ENCODE measurements around the gene SETD7.
"Not testable (repeated sequence)": the region's sequence is repeated elsewhere in the genome, so short reads cannot be mapped to it uniquely, and the experiment has no call there.

The SETD7 gene

DNA sequence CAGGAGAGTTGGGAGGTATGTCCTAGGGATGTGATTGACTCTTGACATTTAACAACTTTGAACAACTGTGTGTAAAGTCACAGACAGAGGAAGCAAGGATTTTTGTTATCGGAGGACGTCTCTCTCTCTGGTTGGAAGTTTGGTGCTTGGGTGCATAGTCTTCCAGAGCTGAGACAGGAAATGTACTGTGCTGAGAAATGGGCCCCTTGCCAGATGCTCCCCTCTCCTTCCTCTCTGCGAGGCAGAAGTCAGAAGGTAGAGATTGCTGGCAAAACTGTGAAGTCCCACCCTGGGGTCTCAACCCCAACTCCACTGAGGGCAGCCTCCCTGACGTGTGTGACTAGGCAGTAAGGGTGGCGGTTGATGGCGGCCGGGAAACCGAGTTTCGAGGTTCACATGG lies 49.2 kb downstream of the SETD7 start:
- DNase-seq = no peak

DNA sequence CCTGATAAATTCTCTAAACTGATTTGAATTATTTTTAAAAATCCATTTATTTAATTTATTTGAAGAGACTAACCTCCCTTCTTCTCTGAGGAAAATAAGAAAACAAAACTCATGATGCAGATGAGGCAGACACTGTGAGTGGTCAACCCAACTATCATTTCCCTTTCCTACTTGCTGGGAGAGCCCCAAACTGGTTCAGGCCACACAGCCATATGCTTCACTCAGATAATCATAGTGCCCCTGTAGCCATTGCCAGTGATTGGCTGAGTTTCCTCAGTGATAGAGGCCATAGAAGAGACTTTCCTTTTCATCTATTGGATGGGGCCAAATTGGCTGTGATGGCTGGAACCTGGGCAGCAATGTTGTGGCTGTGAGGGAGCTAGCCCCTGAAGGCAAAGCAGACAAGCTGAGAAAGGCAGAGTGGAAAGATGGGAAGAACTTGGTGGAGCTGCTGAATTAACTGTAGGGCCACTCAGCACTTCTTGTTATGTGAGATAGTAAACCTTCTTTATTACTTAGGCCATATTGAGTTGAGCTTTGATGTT lies 52.3 kb downstream of the SETD7 start:
- no peak for DNase-seq

DNA sequence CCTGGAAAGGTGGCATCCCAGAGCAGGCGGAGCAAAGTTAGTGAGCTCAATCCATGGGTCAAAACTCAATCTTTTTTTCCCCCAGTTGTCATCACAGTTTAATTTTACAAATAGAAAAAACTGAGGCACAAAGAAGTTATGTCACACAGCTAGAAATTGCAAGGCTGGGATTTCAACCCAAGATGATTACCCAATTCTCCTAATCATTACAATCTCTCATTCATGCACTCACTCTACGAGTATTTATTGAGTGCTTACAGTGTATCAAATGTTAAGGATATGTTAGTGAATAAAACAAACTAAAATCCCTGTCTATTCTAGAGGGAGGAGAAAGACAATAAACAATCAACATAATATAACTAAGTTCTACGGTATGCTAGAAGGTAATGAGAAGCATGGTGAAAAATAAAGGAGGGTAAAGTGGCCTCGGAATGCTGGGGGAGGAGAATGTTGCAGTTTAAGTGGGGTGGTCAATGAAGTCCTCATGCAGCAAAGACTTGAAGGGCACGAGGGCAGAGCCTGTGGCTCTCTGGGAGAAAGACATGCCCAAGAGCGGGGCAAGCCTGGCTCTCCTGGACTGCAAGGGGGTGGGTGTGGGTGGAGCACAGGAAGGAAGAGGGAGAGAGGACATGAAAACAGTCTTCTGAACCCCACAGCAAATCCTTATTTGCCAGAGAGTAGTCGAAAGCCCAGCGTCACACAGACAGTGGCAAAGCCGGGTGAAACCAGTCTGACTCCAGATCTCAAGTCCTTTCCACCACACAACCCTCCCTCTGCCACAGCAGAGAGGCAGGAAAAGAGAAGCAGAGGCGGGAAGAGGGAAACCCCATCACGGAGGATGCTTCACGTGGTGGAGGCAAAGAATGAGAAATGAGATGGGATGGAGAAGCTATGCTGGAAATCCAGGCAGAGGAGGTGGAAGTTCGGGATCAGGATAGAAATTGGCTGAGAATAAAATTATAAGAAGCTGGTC lies 53.8 kb downstream of the SETD7 start:
- no peak for DNase-seq

DNA sequence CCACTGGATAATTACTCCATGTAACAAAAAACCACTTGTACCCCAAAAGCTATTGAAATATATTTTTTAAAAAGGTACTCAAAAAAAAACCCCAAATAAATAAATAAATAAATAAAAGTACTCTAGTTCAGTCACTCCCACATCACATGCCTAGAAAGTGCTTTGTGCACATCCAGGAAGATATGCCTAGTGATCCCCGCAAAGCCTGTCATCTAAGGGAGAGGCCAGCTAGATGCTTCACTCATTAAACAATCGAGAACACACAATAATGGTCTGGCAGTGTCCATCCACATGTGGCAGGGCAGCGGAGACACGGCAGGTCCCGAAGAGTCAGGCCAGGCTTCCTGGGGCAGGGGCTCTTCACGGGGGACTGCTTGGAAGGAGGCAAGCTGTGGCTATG lies 54.5 kb downstream of the SETD7 start:
- DNase-seq = no peak

DNA sequence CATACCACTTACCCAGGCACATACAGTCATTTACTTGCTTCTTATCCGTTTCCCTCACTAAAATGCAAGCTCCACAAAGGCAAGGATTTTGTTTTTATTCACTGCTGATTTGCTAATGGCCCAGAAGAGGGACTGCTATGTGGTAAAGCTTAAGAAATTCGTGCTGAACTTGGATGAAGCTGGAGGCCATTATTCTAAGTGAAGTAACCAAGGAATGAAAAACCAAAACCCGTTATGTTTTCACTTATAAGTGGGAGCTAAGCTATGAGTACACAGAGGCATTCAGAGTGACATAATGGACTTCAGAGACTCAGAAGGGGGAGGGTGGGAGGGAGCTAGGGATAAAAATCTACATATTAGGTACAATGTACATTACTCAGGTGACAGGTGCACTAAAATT lies 54.9 kb downstream of the SETD7 start:
- no peak for DNase-seq

DNA sequence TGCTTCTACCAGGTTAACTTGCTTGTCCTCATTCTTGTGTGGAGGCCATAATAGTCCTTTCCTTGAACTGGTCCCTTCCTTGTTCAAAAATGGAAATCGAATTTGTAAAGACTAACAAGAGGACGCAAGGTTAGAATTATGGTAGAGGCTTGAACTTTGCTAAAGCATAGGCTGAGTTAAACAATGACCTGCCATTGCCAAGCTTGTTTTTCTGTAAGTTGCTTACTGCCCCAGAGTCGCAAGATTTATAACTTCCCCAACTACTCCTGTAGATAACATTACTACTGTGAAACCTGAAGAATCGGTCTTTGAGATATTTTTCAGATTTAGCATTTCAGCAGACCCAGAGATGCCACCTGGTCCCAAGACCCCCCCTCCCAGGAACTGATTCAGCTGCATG lies 56.8 kb downstream of the SETD7 start:
- no peak for DNase-seq

DNA sequence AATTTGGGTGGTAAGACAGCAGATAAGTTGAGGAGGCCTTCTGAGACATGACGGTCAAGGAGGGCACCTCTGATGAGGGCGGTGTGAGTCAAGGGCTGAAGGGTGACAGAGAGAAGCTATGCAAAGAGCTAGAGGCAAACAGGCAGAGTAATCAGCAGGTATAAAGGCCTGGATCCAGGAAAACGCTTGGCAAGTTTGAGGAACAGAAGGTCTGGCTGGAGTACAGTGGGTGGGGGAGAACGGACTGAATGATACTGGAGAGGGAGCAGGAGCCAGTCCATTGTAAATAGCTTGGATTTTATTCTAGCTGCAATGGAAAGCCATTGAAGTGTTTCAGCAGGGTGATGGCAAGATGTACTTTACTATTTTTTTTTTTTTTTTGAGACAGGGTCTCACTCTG lies 62.8 kb downstream of the SETD7 start:
- DNase-seq = no peak

DNA sequence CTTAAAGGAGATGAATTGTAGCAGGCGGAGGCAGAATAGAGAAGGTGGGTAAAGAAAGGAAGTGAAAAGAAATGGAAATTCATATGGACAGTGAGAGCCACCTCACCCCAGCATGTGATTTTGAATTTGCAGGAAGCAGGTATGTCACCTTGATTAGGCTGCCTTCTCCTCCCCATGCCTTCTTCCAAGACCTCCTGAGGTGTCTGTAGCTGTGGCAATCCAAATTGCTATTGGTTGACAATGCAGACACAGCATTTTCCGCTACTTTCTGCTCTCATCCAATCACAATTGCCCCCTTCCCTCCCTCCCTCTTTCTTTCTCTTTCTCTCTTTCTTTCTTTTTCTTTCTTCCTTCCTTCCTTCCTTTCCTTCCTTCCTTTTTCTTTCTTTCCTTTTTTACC lies 63.6 kb downstream of the SETD7 start:
- DNase-seq = no peak

DNA sequence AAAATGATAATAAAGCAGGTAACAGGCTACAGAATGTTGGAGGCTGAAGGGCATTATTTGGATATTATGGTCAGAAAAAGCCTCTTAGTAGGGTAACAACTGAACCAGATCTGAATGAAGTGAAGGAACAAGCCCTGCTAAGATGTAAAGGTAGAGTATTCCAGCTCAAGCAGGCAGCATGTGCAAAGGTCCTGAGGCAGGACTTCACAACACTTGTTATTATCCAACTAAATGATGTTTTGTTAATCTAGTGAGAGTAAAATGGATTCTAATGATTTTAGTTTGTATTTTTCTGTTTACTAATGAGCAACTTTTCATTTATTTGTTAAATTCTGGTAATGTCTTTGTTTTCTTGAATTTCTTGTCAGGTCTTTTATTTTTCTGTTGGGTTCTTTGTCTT lies 66.4 kb downstream of the SETD7 start:
- no peak for DNase-seq

DNA sequence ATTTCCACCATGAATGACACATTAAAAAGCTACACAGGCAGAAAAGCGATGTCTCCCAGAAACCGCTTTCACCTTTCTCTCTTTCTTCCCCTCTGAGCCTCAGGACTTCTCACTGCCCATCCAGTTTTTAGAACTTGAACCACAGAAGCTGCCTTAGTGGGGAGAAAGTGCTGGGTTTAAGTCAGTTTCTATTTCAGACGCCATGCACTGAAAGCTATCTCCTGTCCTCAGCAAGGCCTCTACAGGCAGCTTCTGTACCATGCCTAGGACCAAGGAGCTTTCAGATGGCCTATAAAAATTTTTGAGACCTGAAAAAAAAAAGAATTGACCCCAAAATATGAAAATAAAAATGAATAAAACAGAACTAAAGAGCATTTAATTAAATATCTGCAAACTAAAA lies 67.6 kb downstream of the SETD7 start:
- no peak for DNase-seq

DNA sequence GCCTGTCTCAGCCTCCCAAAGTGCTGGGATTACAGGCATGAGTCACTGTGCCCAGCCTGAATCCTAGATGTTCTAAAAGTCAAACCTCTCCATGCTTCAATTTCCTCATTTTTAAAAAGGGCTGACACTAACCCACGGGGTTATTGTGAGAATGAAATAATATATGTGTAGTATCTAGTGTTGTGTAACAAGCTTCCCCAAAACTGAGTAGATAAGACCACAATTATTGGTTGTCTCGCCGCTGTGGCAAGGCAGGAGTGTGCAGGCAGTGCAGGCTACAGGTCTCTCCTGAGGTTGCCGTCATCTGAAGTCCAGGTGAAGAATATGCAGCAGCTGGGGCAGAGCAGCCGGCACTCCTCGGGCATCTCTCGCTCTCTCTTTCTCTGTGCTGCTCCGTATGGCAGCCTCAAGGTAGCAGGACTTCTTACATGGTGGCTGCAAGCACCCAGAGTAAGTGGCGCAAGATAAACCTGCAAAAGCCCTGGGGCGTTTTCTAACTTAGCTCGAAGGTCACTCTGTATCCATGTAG lies 71.2 kb downstream of the SETD7 start:
- no peak for DNase-seq

DNA sequence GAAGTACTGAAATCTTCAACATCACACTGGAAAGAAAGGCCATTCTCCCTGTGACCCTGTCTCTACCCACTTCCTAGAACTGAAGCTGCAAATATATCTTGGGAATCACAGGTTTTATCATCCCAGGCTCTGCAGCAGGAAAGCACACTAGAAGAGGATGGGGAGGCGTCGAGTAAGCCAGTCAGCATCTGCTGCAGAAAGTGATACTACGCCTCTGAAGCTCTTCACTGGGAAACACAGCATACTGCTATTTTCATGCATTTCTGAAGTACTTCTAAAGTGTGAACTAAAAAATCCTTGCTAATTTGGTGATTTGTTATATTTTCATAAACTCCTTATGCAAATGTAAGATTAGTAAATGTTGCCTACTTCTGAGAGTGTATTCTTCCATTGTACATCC lies 73.0 kb downstream of the SETD7 start:
- no peak for DNase-seq

DNA sequence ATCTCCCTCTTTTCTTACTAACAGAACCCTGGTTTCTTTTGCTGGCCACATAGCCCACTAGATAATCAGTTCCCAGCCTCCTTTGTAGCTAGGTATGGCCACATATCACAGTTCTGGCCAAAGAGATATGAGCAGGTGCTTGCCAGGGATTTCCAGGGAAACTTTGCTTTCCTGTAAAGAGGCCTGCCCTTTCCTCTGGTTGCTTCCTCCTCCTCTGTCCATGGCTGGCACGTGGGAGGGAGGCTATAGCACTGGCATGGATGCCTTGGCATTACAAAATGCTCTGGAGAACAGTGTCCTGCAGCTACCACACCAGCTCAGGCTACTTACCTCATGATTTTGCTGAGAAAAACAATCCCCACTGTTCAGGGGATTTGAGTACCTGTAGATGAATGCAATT lies 74.6 kb downstream of the SETD7 start:
- DNase-seq = no peak

DNA sequence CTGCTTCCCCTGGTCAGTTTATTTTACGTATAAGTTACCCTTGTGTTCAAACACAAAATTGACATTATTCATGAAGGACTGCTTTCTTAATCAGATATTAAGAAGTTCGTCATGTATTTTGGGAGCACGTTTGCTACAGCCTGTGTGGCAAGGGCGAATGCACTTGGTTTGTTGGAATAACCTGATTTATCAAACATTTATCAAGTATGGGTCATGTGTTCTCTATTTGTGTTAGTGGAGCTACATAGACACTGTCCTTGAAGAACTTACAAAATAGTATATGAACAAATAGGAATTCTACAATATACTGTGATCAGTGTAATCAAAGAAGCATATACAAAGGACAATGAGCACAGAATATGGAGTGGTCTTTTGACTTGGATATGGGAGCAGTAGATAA lies 79.7 kb downstream of the SETD7 start:
- no peak for DNase-seq

DNA sequence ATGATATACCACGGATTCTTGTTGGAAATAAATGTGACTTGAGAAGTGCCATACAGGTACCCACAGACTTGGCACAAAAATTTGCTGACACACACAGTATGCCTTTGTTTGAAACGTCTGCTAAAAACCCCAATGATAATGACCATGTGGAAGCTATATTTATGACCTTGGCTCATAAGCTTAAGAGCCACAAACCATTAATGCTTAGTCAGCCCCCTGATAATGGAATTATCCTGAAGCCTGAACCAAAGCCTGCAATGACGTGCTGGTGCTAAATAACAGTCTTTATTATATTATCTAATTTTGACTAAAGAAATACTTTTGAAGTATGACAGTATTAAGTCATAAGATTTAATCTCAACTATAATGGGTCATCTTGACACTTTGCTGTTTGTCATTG lies 83.2 kb downstream of the SETD7 start:
- DNase-seq = no peak

DNA sequence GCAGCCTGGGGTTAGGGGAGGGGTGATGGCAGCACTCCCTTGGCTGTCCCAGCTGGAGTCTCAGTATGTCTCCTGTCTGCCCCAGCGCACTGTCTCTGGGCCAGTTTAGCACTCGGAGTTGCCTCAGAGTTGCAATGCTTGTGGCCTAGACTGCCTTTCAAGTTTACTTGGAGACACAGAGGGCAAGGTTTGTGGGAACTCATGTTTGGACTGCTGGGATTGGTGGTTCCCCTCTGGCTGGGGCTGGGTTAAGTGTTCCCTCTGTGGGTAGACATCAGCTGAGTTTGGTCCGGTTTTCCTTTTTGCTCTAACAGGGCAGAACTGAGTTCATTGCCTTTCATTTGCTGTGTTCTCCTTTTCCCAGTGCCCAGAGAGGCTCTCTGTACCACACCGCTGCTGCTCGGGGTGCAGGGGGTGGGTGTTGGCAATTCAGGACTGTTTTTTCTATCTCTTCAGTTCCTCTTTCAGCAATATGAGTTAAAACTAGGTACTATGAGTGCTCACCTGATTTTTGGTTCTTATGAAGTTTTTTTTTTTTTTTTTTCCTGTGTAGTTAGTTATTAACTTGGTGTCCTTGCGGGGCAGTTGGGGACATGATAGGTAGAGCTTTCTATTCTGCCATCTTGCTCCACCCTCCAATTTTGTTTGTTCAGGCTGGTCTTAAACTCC lies 84.9 kb downstream of the SETD7 start:
- no peak for DNase-seq

DNA sequence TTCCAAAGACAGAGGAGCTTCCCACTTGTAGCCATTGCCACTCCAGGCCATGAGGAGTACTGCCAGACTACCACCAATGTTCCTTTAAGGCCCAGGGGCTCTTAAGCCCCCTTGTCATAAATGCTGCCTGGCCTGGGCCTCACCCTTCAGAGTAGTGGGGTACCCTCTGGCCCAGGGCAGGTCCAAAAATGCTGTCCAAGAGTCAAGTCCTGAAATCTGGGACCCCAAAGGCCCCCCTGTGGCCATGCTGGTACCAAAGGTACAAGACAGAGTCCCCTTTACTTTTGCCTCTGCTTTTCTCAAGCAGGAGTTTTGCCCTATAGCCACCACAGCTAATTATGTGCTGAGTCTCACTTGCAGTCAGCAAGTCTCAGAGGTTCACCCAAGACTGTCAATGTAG lies 85.7 kb downstream of the SETD7 start:
- DNase-seq = no peak

DNA sequence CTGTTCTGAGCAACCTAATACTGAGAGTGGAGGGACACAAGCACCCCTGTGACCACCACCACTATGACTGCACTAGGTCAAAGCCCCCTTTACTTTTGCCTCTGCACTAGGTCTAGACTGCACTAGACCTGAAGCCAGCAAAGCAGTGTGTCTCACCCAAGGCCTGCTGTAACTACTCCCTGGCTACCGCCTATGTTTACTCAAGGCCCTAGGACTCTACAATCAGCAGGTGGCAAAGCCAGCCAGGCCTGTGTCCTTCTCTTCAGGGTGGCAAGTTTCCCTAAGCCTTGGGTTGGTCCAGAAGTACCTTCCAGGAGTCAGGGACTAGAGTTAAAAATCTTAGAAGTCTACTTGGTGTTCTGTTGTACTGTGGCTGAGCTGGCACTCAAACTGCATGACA lies 86.2 kb downstream of the SETD7 start:
- no peak for DNase-seq

DNA sequence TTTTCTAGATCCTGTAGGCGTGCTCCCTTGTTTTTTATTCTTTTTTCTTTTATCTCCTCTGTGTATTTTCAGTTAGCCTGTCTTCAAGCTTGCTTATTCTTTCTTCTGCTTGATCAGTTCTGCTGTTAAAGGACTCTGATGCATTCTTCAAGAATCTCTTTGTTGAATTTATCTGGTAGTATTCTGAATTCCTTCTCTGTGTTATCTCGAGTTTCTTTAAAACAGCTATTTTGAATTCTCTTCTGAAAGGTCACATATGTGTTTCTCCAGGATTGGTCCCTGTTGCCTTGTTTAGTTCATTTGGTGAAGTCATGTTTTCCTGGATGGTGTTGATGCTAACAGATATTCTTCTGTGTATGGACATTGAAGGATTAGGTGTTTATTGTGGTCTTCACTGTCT lies 86.8 kb downstream of the SETD7 start:
- DNase-seq = no peak

DNA sequence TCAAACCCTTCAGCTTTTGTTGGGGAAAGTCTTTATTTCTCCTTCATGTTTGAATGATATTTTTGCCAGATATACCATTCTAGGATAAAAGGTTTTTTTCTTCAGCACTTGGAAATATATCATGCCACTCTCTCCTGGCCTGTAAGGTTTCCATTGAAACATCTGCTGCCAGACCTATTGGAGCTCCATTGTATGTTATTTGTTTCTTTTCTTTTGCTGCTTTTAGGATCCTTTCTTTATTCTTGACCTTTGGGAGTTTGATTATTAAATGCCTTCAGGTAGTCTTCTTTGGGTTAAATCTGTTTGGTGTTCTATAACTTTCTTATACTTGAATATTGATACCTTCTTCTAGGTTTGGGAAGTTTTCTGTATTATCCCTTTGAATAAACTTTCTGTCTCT lies 87.3 kb downstream of the SETD7 start:
- DNase-seq = not testable (repeated sequence)

DNA sequence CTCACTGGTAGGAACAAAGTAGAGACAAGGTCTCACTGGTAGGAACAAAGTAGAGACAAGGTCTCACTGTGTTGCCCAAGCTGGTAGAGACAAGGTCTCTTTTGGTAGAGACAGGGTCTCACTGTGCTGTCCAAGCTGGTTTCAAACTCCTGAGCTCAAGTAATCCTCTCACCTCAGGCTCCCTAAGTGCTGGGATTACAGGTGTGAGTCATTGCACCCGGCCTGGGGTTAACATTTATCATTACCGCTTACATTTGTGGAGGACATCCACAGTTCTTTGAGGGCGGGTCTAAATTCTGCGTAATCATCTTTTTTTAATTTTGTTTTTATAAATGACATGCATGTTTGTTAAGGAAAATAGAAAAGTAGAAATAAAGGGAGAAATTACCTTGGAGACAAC lies 90.1 kb downstream of the SETD7 start:
- DNase-seq = no peak

DNA sequence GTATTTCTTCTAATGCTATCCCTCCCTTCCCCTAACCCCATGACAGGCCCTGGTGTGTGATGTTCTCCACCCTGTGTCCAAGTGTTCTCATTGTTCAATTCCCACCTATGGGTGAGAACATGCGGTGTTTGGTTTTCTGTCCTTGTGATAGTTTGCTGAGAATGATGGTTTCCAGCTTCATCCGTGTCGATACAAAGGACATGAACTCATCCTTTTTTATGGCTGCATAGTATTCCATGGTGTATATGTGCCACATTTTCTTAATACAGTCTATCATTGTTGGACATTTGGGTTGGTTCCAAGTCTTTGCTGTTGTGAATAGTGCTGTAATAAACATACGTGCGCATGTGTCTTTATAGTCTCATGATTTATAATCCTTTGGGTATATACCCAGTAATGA lies 91.5 kb downstream of the SETD7 start:
- not testable (repeated sequence) for DNase-seq

DNA sequence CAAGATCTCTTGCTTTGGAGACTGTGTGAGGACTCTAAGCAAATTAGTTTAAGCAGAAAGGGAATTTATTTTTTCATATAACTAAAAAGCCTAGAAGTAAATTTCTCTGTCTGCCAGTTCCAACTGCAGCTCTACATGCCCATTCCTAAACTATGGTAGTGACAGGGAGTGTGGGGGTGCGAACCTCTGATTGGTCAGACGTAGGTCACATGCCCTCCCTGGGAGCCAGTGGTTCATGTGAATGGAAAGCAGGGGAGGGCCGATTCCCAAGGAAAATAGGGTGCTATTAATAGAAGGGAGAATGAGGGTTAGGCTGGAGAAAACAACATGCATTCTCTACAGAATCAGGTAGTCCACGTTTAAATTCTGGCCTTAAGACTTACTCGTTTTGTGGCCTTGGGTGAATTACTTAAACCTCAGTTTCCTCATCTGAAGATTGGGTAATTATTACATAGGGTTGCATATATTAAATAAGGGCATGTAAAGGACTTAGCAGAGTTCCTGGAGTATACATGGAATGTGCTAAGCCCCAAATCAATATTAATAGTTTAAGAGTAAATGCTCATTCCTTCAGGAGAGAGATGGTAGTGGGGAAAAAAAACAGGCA lies 94.9 kb downstream of the SETD7 start:
- DNase-seq = no peak

DNA sequence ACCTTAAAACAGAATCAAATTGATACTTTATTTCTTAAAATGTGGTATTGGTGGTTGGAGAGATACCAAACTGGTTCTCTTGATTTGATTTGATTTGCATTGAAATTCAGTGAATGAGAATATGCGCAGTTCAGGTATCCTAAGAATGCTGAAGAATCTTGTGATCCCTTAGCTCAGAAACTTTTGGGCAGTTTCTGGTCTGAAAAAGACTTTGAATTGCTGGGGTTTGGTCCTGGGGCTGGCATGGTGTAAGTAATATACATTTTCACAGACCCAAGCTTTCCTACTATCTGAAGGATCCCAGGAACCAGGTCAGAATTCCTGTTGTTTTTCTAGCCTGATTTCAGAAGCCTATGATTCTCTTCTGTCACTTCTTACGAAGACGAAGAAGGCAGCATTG lies 95.5 kb downstream of the SETD7 start:
- no peak for DNase-seq

All from activated effector memory CD4-positive, alpha-beta T cell treated with Interleukin-2 at 50 U/mL for 16 hours (primary cell).